ENCODE data around the gene MAPT.

The MAPT gene

GRCh38 chr17:45863857-45864654, 30.3 kb upstream of the MAPT start:
- no peak for DNase-seq

GRCh38 chr17:45867171-45867570, 27.2 kb upstream of the MAPT start:
- DNase-seq, result no peak

DNA sequence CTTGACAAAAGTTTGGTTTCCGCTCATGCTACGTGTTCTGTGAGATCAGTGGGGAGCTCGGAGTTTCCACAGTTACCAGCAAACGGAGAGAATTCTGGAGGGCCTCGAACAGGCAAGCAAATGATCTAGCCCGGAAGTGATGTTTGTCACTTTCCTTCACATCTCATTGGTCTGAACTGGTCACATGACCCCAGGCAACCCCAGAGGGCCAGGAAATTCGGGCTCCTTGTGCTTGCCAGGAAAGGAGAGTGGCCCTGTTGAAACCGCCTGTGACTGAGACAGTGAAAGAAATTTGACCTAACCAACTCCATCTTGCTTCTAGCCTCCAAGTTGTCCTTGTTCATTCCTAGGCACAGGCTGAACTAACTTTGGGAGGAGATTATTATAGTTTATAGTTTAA, 26.7 kb upstream of the MAPT start:
- DNase-seq, result no peak

DNA sequence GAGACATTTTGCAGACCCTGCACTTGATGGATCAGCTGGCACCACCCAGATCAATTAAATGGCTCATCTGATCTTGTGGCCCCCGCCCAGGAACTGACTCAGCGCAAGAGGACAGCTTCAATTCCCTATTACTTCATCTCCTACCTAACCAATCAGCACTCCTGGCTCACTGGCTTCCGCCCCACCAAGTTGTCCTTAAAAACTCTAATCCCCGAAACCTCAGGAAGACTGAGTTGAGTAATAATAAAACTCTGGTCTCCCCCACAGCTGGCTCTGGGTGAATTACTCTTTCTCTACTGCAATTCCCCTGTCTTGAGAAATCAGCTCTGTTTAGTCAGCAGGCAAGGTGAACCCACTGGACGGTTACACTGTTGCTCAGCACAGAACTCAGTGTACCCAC, 26.1 kb upstream of the MAPT start:
- no peak for DNase-seq

- peak in 1 of 2 donors; percentile 11 for DNase-seq
These were observed 24.5 kb upstream of the MAPT start for GRCh38 chr17:45869676-45870341.

DNA sequence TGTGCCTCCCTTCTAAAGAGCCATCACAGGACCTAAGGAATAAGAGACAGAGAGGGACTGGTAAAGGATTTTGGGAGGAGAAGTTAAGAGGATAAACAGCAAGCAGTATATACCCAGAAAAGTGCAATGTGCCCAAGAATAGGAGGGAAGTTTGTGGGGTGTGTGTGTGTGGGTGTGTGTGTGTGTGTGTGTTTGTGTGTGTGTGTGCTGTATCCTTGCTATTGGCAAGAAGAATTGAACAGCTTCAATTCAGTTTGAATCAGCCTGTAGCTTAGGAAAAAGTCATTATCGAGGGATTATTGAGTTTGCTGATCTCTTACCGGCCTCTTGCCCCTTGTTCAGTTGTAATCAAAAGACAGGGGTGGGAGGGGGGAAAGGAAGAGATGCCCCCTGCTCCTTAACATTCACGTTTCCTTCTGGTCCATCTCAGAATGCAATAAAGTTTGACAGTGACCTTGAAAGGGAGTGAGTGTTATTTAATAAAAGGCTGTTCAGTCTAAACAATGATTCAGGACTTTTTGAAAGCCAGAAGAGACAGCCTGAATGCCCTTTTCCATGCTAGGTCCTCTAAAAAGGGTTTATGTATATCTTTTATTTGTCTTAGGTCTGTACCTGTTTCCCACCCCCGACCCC, 23.9 kb upstream of the MAPT start:
- DNase-seq, result no peak

GRCh38 chr17:45871718-45872117, 22.6 kb upstream of the MAPT start:
- DNase-seq, result no peak

- no peak for DNase-seq
These were observed 20.6 kb upstream of the MAPT start for GRCh38 chr17:45873728-45874127.

DNA sequence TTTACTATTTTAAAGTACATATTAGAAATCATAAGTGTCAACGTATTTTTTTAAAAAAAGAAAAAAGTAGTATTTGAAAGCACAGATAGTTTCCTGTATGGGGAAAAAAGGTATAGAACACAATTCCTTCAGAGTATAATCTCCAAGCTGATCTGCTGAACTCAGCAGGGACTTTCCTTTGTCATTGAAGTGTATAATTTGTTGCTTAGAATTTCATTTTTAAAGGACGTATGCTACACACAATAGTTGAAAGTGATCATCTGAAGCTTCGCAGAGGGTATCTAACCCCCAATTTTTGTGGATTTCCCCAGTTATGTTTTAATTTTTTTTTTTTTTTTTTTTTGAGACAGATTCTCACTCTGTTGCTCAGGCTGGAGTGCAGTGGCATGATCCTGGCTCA, 20.2 kb upstream of the MAPT start:
- DNase-seq, result no peak

DNA sequence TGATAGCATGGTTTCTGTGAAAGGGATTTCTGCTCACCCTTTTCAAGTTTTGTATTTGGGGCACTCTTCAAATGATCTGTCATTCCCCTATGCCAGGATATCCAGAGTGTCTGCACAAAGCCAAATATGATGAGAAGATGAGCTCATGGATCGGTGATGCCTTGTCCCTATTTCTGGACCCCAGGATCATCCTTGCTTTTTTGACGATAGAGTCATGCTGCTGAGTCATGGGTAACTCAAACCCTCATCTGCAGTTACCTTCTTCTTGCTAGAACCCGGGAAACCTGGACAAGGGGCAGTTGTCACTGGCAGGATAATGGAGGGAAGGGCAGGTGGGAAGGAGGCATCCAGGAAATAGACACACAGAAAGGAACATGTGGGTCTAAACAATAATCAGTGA, 17.8 kb upstream of the MAPT start:
- DNase-seq, result no peak

GRCh38 chr17:45877467-45877866, 16.9 kb upstream of the MAPT start:
- DNase-seq, result no peak

DNA sequence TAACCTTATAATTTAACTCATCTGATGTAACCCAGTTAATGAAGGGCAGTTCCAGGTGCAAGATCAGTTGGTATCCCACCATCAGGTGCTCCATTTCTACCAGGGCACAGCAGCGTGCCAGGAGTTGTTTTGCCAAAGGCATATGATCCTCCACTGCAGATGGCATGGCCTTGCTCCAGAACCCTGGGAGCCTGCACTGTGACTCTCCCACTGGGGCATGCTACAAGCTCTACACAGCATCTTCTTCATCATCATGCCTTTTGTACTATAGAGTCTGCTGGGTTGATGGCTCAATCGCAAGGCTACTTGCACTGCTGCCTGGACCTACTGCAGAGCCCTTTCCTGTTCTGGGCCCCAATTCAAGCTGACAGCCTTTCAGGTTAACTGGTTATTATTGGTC, 11.3 kb upstream of the MAPT start:
- DNase-seq, result no peak

DNA sequence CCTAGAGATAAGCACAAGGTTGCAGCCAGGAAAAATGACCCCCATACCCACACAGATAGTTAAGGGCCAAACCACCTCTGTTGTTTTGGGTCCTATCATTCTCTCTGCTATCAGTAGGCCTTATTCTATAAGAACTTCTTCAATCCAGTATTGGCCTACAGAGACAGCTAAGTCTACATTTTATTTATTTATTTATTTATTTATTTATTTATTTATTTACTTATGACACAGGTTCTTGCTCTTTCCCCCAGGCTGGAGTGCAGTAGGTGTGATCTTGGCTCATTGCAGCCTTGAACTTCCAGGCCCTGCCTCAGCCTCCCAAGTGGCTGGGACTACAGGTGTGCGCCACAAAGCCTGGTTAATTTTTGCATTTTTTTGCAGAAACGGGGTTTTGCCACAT, 7.5 kb upstream of the MAPT start:
- no peak for DNase-seq

GRCh38 chr17:45888392-45888791, 6.0 kb upstream of the MAPT start:
- no peak for DNase-seq

GRCh38 chr17:45889579-45889978, 4.8 kb upstream of the MAPT start:
- no peak for DNase-seq

DNA sequence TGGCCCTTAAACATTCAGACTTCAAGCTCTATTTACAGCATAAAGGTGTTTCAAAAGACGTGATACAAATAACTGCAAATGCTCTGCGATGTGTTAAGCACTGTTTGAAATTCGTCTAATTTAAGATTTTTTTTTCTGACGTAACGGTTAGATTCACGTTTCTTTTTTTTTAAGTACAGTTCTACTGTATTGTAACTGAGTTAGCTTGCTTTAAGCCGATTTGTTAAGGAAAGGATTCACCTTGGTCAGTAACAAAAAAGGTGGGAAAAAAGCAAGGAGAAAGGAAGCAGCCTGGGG, 681 bp upstream of the MAPT start:
- DNase-seq, result no peak

DNA sequence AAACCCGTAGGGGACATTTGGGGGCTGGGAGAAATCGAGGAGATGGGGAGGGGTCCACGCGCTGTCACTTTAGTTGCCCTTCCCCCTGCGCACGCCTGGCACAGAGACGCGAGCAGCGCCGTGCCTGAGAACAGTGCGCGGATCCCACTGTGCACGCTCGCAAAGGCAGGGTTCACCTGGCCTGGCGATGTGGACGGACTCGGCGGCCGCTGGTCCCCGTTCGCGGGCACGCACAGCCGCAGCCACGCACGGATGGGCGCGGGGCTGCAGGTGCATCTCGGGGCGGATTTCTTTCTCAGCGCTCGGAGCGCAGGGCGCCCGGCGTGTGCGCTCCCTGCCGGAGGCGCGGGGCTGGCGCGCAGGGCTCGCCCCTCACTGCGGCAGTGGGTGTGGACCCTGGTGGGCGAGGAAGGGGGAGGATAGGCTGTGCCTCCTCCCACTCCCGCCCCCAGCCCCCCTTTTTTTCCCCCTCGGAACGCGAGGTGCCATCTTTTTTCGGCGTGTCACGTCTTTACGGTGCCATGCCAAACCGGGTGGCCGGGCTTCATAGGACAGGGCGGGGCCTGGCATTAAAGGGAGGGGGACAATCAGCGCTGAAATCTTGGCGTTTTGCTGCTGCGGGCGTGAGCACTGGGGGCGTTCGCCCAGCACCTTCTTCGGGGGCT, 1.1 kb downstream of the MAPT start:
- no peak for DNase-seq

GRCh38 chr17:45895969-45896785, 1.8 kb downstream of the MAPT start:
- DNase-seq, result no peak

- DNase-seq, result no peak
These were observed 2.7 kb downstream of the MAPT start for GRCh38 chr17:45896803-45897693.

GRCh38 chr17:45900136-45900535, 5.8 kb downstream of the MAPT start:
- no peak for DNase-seq

GRCh38 chr17:45900723-45901415, 6.5 kb downstream of the MAPT start:
- DNase-seq, result no peak
